Activated gamma-delta T cell treated with Interleukin-2 at 50 U/mL for 16 hours (primary cell): Measurements from ENCODE around the gene BIRC6.
"Not testable (repeated sequence)": the region's sequence is repeated elsewhere in the genome, so short reads cannot be mapped to it uniquely, and the experiment has no call there.

Experiments used
- DNase-seq: peaks from one replicate; pipeline ENCODE4 v3.0.0-alpha.2; 2020

BIRC6 gene

DNA sequence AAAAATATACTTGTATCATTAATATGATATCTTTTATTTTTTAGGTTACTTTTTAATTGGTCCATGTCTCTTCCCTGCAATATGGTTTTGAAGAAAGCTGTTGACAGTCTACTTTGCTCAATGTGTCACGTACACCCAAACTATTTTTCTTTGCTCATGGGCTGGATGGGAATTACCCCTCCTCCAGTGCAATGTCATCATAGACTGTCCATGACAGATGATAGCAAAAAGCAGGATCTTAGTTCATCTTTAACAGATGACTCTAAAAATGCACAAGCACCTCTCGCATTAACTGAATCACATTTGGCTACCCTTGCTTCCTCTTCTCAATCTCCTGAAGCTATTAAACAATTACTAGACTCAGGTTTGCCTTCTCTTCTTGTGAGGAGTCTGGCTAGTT is 158.1 kb downstream of the BIRC6 start:
- DNase-seq: no peak

DNA sequence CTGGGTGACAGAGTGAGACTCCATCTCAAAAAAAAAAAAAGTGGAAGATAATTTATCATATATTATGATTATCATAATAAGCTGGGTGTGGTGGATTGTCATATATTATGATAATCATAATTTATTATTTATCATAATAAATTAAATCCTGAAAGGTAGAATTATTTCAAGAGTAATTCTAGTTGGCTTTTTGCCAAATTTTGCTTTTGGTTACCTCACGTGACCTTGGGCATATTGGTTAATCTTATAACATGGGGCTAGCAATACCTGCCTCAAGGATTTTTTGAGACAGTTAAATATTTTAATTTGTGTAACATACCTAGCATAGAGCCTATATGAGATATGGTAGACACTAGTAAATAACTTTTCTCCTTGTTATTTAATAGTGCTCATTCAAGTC is 159.7 kb downstream of the BIRC6 start:
- no peak for DNase-seq

GRCh38 chr2:32522770-32523169 is 165.9 kb downstream of the BIRC6 start:
- no peak for DNase-seq

GRCh38 chr2:32523686-32524085 is 166.9 kb downstream of the BIRC6 start:
- no peak for DNase-seq

GRCh38 chr2:32532341-32532740 is 175.5 kb downstream of the BIRC6 start:
- no peak for DNase-seq

DNA sequence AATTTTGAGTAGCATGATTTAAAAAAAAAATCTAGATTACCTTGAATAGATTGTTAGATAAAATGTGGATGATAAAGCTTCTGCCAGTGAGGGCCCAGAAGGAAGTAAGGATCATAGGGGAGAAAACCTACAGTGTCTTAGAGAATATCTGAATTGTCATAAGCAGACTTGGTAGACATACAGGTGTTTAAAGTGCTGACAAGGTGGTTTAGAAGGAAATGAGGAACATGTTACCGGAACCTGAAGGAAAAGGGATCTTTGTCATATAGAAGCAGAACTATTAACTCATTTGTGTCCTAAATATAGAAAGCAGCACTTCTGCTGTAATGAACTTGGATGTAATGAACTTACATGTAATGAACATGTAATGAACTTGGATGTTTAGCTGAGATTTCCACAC is 176.1 kb downstream of the BIRC6 start:
- DNase-seq: no peak

DNA sequence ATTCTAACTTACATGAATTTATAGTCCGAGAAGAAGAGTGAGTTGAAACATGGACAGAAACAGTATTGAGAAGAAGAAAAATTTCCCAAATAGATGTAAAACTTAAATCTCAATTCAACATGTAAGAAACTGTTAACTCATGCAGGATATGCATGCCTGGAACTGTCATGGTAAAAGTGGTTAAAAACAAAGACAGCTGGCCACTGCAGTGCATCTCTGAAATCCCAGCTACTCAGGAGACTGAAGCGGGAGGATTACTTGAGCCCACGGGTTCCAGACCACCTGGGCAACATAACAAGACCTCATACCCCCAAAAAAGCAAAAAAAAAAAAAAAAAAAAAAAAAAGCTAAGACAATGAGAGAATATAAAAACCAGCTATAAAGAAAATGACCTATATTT is 178.0 kb downstream of the BIRC6 start:
- no peak for DNase-seq

GRCh38 chr2:32538735-32539134 is 181.9 kb downstream of the BIRC6 start:
- no peak for DNase-seq

GRCh38 chr2:32552483-32552882 is 195.7 kb downstream of the BIRC6 start:
- DNase-seq: not testable (repeated sequence)

DNA sequence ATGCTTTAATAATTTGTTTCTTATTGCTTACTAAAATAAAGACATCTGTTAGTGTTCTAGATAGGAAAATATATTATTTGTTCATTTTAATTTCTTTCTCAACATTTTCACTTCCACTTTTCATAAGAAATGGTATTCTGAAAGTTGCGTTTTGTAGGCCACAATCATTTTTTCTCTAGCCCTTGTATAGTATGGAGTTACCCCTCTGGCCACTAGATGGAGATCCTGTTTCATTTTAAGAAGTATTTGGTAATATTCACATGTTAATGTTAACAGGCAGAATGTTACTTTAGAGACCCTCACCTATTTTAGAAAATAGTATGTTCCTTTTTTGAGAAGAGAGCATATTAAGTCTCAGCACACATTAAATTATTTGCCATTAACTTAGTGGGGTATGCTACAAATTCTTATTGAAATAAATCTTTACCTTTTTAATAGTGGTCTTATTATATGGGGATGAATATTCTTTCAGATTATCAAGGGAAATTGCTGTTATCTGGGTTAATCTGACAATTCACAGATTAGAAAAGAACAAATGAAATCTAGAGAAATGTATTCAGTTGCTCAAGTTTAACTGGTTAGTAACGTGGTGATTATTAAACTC is 197.1 kb downstream of the BIRC6 start:
- no peak for DNase-seq

GRCh38 chr2:32558492-32558891 is 201.7 kb downstream of the BIRC6 start:
- DNase-seq: no peak

DNA sequence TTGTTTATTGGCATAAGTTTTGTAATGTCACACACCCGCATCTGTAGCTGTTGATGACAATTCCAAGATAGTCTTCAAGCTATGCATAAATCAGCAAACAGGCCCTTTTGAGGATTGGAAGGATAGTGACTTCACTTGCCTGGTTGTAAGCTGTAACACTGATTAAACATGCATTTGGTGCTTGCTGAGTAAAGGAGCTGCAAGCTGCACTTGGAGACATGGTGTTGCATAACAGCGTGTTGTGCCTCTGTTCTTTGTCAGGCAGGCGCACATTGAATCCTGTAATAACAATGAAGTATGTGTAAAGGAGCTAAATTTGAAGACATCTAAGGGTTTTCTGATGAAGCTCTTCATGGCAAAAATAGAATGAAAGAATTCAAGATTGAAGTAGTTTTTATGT is 202.3 kb downstream of the BIRC6 start:
- no peak for DNase-seq

DNA sequence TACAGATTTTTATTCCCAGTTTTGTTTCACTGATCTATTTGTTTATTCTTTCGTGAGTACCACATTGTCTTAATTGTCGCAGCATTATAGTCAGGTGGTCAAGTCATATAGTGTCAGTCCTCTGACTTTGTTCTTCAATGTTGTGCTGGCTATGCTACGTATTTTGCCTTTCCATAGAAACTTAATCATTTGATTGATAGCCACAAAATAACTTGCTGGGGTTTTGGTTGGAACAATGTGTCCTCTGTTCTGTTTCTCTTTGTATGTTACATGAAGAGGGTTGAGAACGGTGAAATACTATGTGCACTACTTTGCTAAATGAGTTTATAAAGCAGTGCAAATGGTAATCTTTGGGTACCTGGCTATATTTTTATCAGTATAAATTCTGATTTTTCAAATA is 206.1 kb downstream of the BIRC6 start:
- no peak for DNase-seq

- no peak for DNase-seq
Measured at GRCh38 chr2:32564417-32565035, 207.7 kb downstream of the BIRC6 start.

DNA sequence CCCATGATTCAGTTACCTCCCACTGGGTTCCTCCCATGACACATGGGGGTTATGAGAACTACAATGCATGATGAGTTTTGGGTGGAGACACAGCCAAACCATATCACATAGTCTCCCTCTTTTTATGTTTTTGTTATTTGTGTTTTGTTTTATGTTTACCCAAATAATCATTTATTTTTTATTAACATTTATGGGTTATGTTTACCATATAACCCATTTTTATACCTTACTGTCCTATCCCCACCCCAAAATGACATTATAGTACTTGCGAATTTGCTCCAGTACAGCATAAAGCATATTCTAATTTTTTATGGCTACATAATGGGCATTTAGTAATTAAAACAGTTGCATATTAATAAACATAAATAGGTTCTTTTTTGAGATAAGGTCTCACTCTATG is 209.1 kb downstream of the BIRC6 start:
- no peak for DNase-seq

- no peak for DNase-seq
Measured at GRCh38 chr2:32572030-32572429, 215.2 kb downstream of the BIRC6 start.

- no peak for DNase-seq
Measured at GRCh38 chr2:32572737-32573136, 215.9 kb downstream of the BIRC6 start.

- DNase-seq: no peak
Measured at GRCh38 chr2:32591669-32592463, 235.0 kb downstream of the BIRC6 start.

DNA sequence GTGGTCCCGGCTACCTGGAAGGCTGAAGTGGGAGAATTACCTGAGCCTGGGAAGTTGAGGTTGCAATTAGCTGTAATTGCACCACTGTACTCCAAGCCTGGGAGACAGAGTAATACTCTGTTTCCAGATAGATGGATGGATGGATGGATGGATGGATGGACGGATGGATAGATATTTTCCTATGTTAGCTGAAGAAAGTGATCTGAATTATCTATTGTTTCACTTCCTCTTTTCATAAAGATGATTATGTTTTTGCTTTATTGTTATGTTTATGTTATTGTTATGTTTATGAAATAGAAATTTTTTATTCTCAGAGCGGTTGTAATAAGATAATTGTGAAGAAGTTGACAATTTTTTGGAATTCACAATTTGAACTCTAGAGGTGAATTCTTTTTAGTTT is 237.8 kb downstream of the BIRC6 start:
- no peak for DNase-seq

DNA sequence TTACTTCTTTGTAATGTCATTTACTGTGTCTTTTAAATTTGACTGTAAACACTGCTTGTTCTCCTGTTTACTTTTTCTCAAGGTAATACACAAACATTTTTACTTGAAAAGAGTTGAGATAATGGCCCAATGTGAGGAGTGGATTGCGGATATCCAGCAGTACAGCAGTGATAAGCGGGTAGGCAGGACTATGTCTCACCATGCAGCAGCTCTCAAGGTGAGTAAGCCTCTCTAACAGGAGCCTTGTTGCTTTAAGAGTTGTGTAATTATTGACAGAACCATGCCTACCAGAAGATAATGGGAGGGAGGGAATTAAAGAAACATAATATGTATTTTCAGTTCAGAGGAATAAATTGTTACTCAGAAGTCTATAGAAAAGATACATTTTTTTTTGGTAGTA is 254.5 kb downstream of the BIRC6 start:
- DNase-seq: no peak

- no peak for DNase-seq
Measured at GRCh38 chr2:32611771-32612170, 254.9 kb downstream of the BIRC6 start.

GRCh38 chr2:32614084-32614483 is 257.3 kb downstream of the BIRC6 start:
- DNase-seq: no peak

- no peak for DNase-seq
Measured at GRCh38 chr2:32617599-32618189, 260.9 kb downstream of the BIRC6 start.
